PC-9 (cell line): ENCODE data around the gene COL4A2. TPM values are rescaled to one million over a fixed set of nuclear protein-coding genes. Genes with fewer than 3 reads are reported as not detected.
A peak's percentile ranks its signal among the peaks of the same experiment; 100 is the strongest.

Source experiments
- BruUV-seq: library from RNA; stranded (reverse); fragments of 400-500 nt; replicated peaks from 2 replicates; lab custom pipeline; 2021; lab: Mats Ljungman, UMichigan
- CTCF ChIA-PET: fragments of 300-600 bp; sonication (Branson Sonifier 250); formaldehyde crosslinking; loops from one replicate; lab custom pipeline; 2022; ENCODE audit warnings: antibody characterized with exemption; lab: Charles Lee
- POLR2A ChIA-PET: fragments of 300-600 bp; sonication (Branson Sonifier 250); formaldehyde crosslinking; loops from one replicate; lab custom pipeline; 2022; ENCODE audit warnings: antibody characterized with exemption; ENCODE audit not compliant: unreplicated experiment; lab: Charles Lee
- DNase-seq, 2 experiments: peaks; one replicate each; pipeline versions ENCODE4 v3.0.0 to v3.0.0-alpha.2; 2015 to 2022; ENCODE audit warnings: mixed read lengths in 1 of 2
- H2AFZ ChIP-seq: fragments of 200-600 bp; sonication (generic); 2 replicates; pipeline ENCODE4 v1.8.1; 2017; ENCODE audit warnings: antibody characterized with exemption
- H3F3A ChIP-seq: fragments of 200-600 bp; sonication (generic); 2 replicates; pipeline ENCODE4 v1.8.1; 2017; ENCODE audit warnings: antibody characterized with exemption, mild to moderate bottlenecking, low read depth; ENCODE audit not compliant: insufficient read depth
- H3K27ac ChIP-seq: fragments of 200-600 bp; sonication (generic); 2 replicates; pipeline ENCODE4 v1.6.1; 2016; ENCODE audit warnings: mixed run types
- H3K27me3 ChIP-seq: fragments of 200-600 bp; sonication (generic); 2 replicates; pipeline ENCODE4 v1.6.1; 2016; ENCODE audit warnings: low read depth, mixed run types; ENCODE audit not compliant: insufficient read depth
- H3K36me3 ChIP-seq: fragments of 200-600 bp; sonication (generic); 2 replicates; pipeline ENCODE4 v1.6.1; 2016; ENCODE audit warnings: low read depth, mixed run types
- H3K4me1 ChIP-seq: fragments of 200-600 bp; sonication (generic); replicated peaks from 2 replicates; pipeline ENCODE4 v1.6.1; 2016; ENCODE audit warnings: mixed run types; ENCODE audit not compliant: insufficient read depth
- H3K4me2 ChIP-seq: fragments of 200-600 bp; sonication (generic); 2 replicates; pipeline ENCODE4 v1.6.1; 2017; ENCODE audit warnings: mixed run types
- H3K4me3 ChIP-seq: fragments of 200-600 bp; sonication (generic); 2 replicates; pipeline ENCODE4 v1.6.1; 2016; ENCODE audit warnings: mixed run types
- H3K79me2 ChIP-seq: fragments of 200-600 bp; sonication (generic); 2 replicates; pipeline ENCODE4 v1.6.1; 2017; ENCODE audit warnings: low read depth, mixed run types
- H3K9me2 ChIP-seq: fragments of 200-600 bp; sonication (generic); 2 replicates; pipeline ENCODE4 v1.8.1; 2017; ENCODE audit warnings: mild to moderate bottlenecking; ENCODE audit not compliant: insufficient read depth
- H3K9me3 ChIP-seq: fragments of 200-600 bp; sonication (generic); 2 replicates; pipeline ENCODE4 v1.8.1; 2016; ENCODE audit warnings: low read depth; ENCODE audit not compliant: insufficient read depth
- H4K20me1 ChIP-seq: fragments of 200-600 bp; sonication (generic); 2 replicates; pipeline ENCODE4 v1.8.1; 2017; ENCODE audit not compliant: insufficient read depth
- CTCF ChIP-seq: fragments of 200-600 bp; sonication (generic); conservative IDR thresholded peaks from 2 replicates; pipeline ENCODE4 v1.6.1; 2017; ENCODE audit warnings: mixed run types, antibody characterized with exemption, mild to moderate bottlenecking, moderate library complexity
- EZH2 ChIP-seq: fragments of 200-600 bp; sonication (generic); IDR thresholded peaks from 2 replicates; pipeline ENCODE4 v1.8.0; 2017; ENCODE audit warnings: antibody characterized with exemption, low read depth
- intact Hi-C: fragments of 100-400 bp; cut with micrococcal nuclease; formaldehyde crosslinking; loops from one replicate; pipeline ENCODE4 v1.10.0; 2022; ENCODE audit not compliant: unreplicated experiment
- total RNA-seq: library from RNA; stranded (reverse); gene quantifications from 2 replicates; pipeline ENCODE4 v1.2.3, GENCODE V29; 2021

The COL4A2 gene
- total RNA-seq, 1 experiment from 2014 or later = 1.2 TPM

DNA sequence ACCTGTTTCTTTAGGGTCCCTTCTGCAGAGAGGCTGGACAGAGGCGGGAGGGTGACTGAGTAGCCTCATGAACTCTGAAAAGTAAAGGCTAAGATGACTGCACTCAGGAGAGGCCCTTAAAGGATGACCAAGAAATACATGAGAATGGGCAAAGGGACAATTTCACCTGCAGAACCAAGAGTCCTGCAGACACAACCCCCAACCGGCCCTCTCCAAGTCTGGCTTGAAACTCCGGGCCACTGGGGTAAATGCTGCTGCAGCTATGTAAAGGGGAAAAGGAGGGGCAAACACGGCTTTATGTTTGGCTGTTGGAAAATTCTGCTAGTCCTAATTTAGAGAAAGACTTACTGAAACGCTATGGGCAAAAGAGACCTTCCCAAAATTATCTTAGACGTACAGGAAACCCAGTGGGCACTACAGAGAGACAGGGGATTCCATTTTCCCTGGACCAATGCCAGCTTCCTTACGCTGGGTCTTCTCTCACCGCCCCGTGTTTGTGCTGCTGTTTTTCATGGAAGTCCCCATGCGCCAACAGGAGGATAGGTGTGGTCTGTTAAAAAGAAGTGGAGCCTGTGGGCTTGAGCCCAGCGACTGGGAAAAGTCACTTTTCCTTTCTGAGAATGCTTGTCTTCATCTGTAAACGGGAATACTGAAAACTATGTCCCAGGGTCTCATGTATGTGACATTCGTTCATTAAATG lies 10.6 kb downstream of the COL4A2 start:
- Histone ChIP-seq H3K36me3 (no peaks in the 10 kb centered on the region), H2AFZ (no peak overlapping the region), H3K27ac (no peak overlapping the region), H3F3A (peaks cover 45% of the 10 kb centered on the region), H3K27me3 (no peaks in the 10 kb centered on the region), H3K9me3 (no peaks in the 10 kb centered on the region), H3K4me1 (peaks cover 51% of the 10 kb centered on the region), H3K79me2 (no peaks in the 10 kb centered on the region), H3K9me2 (no peaks in the 10 kb centered on the region), H3K4me3 (no peak overlapping the region), H4K20me1 (no peaks in the 10 kb centered on the region), H3K4me2 (no peak overlapping the region)
- CTCF ChIA-PET = no interaction called here
- TF ChIP-seq EZH2 (no peak), CTCF (no peak)
- DNase-seq = no peak
- intact Hi-C loops = no loop called here
- BruUV-seq = no TSS peak
- POLR2A ChIA-PET = no interaction called here

GRCh38 chr13:110318920-110319319 lies 11.8 kb downstream of the COL4A2 start:
- Histone ChIP-seq H3F3A (peaks cover 42% of the 10 kb centered on the region), H4K20me1 (no peaks in the 10 kb centered on the region), H2AFZ (no peak overlapping the region), H3K4me2 (peak overlapping the region; percentile 73), H3K9me3 (no peaks in the 10 kb centered on the region), H3K4me3 (no peak overlapping the region), H3K36me3 (no peaks in the 10 kb centered on the region), H3K4me1 (peaks cover 46% of the 10 kb centered on the region), H3K27ac (peak overlapping the region; percentile 95), H3K9me2 (no peaks in the 10 kb centered on the region), H3K79me2 (no peaks in the 10 kb centered on the region), H3K27me3 (no peaks in the 10 kb centered on the region)
- intact Hi-C loops = no loop called here
- CTCF ChIA-PET = no interaction called here
- DNase-seq = no peak
- POLR2A ChIA-PET = no interaction called here
- BruUV-seq = no TSS peak
- TF ChIP-seq CTCF (no peak), EZH2 (no peak)

- intact Hi-C loops = no loop called here
- TSS peak; percentile 95 for BruUV-seq
- CTCF ChIA-PET = no interaction called here
- H3K27me3 ChIP-seq = no peaks in the 10 kb centered on the region
- H3K4me2 ChIP-seq = peak overlapping the region; percentile 73
- no peaks in the 10 kb centered on the region for H3K9me3 ChIP-seq
- H4K20me1 ChIP-seq = no peaks in the 10 kb centered on the region
- POLR2A ChIA-PET = interaction anchor here (0.5 to 1.4 kb wide), 4 partner anchors 28 to 596 kb away, joined by 3 to 5 read pairs (median 3); no protein-coding TSS in a partner anchor
- DNase-seq = no peak
- no peaks in the 10 kb centered on the region for H3K79me2 ChIP-seq
- no peaks in the 10 kb centered on the region for H3K9me2 ChIP-seq
- peak overlapping the region; percentile 61; the same call in 1 of the 2 replicates for H2AFZ ChIP-seq
- no peaks in the 10 kb centered on the region for H3K36me3 ChIP-seq
- peaks cover 46% of the 10 kb centered on the region for H3K4me1 ChIP-seq
- H3K4me3 ChIP-seq = peak overlapping the region; percentile 44; the same call in 1 of the 2 replicates
- peaks cover 42% of the 10 kb centered on the region for H3F3A ChIP-seq
- H3K27ac ChIP-seq = peak overlapping the region; percentile 95
- no peak for TF ChIP-seq CTCF
Observed at GRCh38 chr13:110319397-110319773, 12.3 kb downstream of the COL4A2 start.
